A549 (cell line): ENCODE measurements around the gene RAB39B. TPM values are rescaled to one million over a fixed set of nuclear protein-coding genes. Genes with fewer than 3 reads are reported as not detected.
A peak's percentile ranks its signal among the peaks of the same experiment; 100 is the strongest.

Experiments
- ATAC-seq, 2 experiments: fragments of 200-7000 bp in 1 of 2; fragments of >200 bp in 1 of 2; cut with Nextera tagmentation in 1 of 2; cut with Tn5 transposase in 1 of 2; 3 replicates each; pipeline versions ENCODE4 v1.8.0 to v1.9.1; 2018 to 2020; ENCODE audit warnings: mild to moderate bottlenecking in 1 of 2, moderate library complexity in 1 of 2
- CTCF ChIA-PET: fragments of 300-600 bp; sonication (Branson Sonifier 250); formaldehyde crosslinking; extraction: SDS; loops from one replicate; lab custom pipeline; 2021; ENCODE audit warnings: antibody characterized with exemption, inconsistent platforms; lab: Yijun Ruan, JAX
- POLR2A ChIA-PET: fragments of 350-600 bp; formaldehyde crosslinking; extraction: SDS; loops from one replicate; lab custom pipeline; 2021; ENCODE audit warnings: antibody characterized with exemption, inconsistent platforms; lab: Yijun Ruan, JAX
- DNase-seq, 2 experiments: peaks; one replicate each; pipeline versions ENCODE4 v3.0.0 to v3.0.0-alpha.2; 2011 to 2016; ENCODE audit warnings: low read depth in 1 of 2, low spot score in 1 of 2
- FAIRE-seq: peaks from 2 replicates; lab custom pipeline; 2011; peaks lifted over from hg19 to GRCh38; lab: Jason Lieb, UNC
- H3K27ac ChIP-seq, 2 experiments: fragments of >200 bp; sonication (Bioruptor Twin); formaldehyde crosslinking; 3 replicates each; pipeline ENCODE4 v1.5.1; 2016 to 2017
- H3K4me1 ChIP-seq: fragments of >200 bp; sonication (Bioruptor Twin); formaldehyde crosslinking; 3 replicates; pipeline ENCODE4 v1.6.1; 2016
- H3K4me2 ChIP-seq: fragments of >200 bp; sonication (Bioruptor Twin); formaldehyde crosslinking; 3 replicates; pipeline ENCODE4 v1.6.1; 2016
- H3K4me3 ChIP-seq: fragments of >200 bp; sonication (Bioruptor Twin); formaldehyde crosslinking; 3 replicates; pipeline ENCODE4 v1.5.1; 2016
- H3K9me3 ChIP-seq: fragments of >200 bp; sonication (Bioruptor Twin); formaldehyde crosslinking; 3 replicates; pipeline ENCODE4 v1.6.1; 2016
- ATOH8 ChIP-seq: fragments of 250-450 bp; sonication (Bioruptor Pico); IDR thresholded peaks from 2 replicates; pipeline ENCODE4 v1.5.0; 2020; ENCODE audit warnings: low read depth, mild to moderate bottlenecking, moderate library complexity
- BCL3 ChIP-seq: fragments of >200 bp; sonication (Bioruptor Twin); formaldehyde crosslinking; IDR thresholded peaks from 3 replicates; pipeline ENCODE4 v1.6.1; 2016
- BHLHE40 ChIP-seq: IDR thresholded peaks from 2 replicates; pipeline ENCODE4 v1.6.1; 2012; ENCODE audit warnings: low read depth, low read length, inconsistent platforms
- CBX2 ChIP-seq: fragments of 200-600 bp; sonication (generic); IDR thresholded peaks from 2 replicates; pipeline ENCODE4 v1.6.1; 2016; ENCODE audit warnings: low read depth, mild to moderate bottlenecking, borderline replicate concordance
- CEBPB ChIP-seq, 2 experiments: fragments of >200 bp in 1 of 2; sonication (Bioruptor Twin) in 1 of 2; formaldehyde crosslinking in 1 of 2; IDR thresholded peaks; 2 replicates each; pipeline ENCODE4 v1.6.1; 2012 to 2016
- EP300 ChIP-seq, 2 experiments: fragments of >200 bp; sonication (Bioruptor Twin); formaldehyde crosslinking; IDR thresholded peaks; 2 replicates in 1 of 2; 3 replicates in 1 of 2; pipeline ENCODE4 v1.6.1; 2016 to 2017
- ESRRA ChIP-seq: fragments of 150-350 bp; IDR thresholded peaks from 2 replicates; pipeline ENCODE4 v1.6.1; 2014; ENCODE audit warnings: mild to moderate bottlenecking, low read length, borderline replicate concordance
- HDAC2 ChIP-seq: fragments of 200-600 bp; sonication (generic); IDR thresholded peaks from 2 replicates; pipeline ENCODE4 v1.6.1; 2016
- JUNB ChIP-seq: fragments of >200 bp; sonication (Bioruptor Twin); formaldehyde crosslinking; IDR thresholded peaks from 2 replicates; pipeline ENCODE4 v1.6.1; 2016
- MAFK ChIP-seq: fragments of 450-650 bp; IDR thresholded peaks from 2 replicates; pipeline ENCODE4 v1.6.1; 2014; ENCODE audit not compliant: partially characterized antibody
- MAX ChIP-seq: IDR thresholded peaks from 2 replicates; pipeline ENCODE4 v1.6.1; 2012
- MAZ ChIP-seq: fragments of 150-350 bp; IDR thresholded peaks from 2 replicates; pipeline ENCODE4 v1.6.1; 2014; ENCODE audit warnings: antibody characterized with exemption, low read depth, low read length, borderline replicate concordance
- MYC ChIP-seq: IDR thresholded peaks from 2 replicates; pipeline ENCODE4 v1.6.1; 2012; ENCODE audit warnings: mild to moderate bottlenecking, inconsistent platforms, low read length, improper control_type of control experiment, borderline replicate concordance
- NPAS2 ChIP-seq: fragments of 250-450 bp; sonication (Bioruptor Pico); IDR thresholded peaks from 2 replicates; pipeline ENCODE4 v1.8.0; 2022; ENCODE audit warnings: mild to moderate bottlenecking, moderate library complexity, borderline replicate concordance
- NR3C1 ChIP-seq: fragments of >200 bp; sonication (Bioruptor Twin); formaldehyde crosslinking; IDR thresholded peaks from 3 replicates; pipeline ENCODE4 v1.6.1; 2017
- RAD21 ChIP-seq, 2 experiments: fragments of >200 bp in 1 of 2; sonication (Bioruptor Twin) in 1 of 2; formaldehyde crosslinking in 1 of 2; IDR thresholded peaks in 1 of 2; conservative IDR thresholded peaks in 1 of 2; 2 replicates in 1 of 2; 3 replicates in 1 of 2; pipeline ENCODE4 v1.6.1; 2012 to 2018; ENCODE audit warnings: inconsistent platforms in 1 of 2
- RARB ChIP-seq: fragments of 250-450 bp; sonication (Bioruptor Pico); IDR thresholded peaks from 2 replicates; pipeline ENCODE4 v1.8.0; 2021; ENCODE audit warnings: mild to moderate bottlenecking, moderate library complexity
- RCOR1 ChIP-seq: fragments of 150-350 bp; IDR thresholded peaks from 2 replicates; pipeline ENCODE4 v1.6.1; 2014; ENCODE audit warnings: antibody characterized with exemption, low read length, low read depth
- RNF2 ChIP-seq: fragments of 200-600 bp; sonication (generic); IDR thresholded peaks from 2 replicates; pipeline ENCODE4 v1.6.1; 2016; ENCODE audit warnings: low read depth, mild to moderate bottlenecking, antibody characterized with exemption, moderate library complexity, borderline replicate concordance
- TFCP2L1 ChIP-seq: fragments of 250-450 bp; sonication (Bioruptor Pico); IDR thresholded peaks from 2 replicates; pipeline ENCODE4 v1.5.0; 2021; ENCODE audit warnings: mild to moderate bottlenecking
- TP53 ChIP-seq: fragments of 250-450 bp; sonication (Bioruptor Pico); IDR thresholded peaks from 2 replicates; pipeline ENCODE4 v1.5.0; 2021; ENCODE audit warnings: mild to moderate bottlenecking, moderate library complexity
- ZFP36 ChIP-seq: fragments of 450-650 bp; IDR thresholded peaks from 2 replicates; pipeline ENCODE4 v1.6.1; 2014; ENCODE audit warnings: borderline replicate concordance; ENCODE audit not compliant: partially characterized antibody
- WGBS: methylation state at CpG from one replicate; pipeline ENCODE4 v1.1.6; 2017; ENCODE audit errors: missing lambda C conversion rate; 5-methylcytosine and 5-hydroxymethylcytosine counted together
- polyA plus RNA-seq, 4 experiments: library from polyadenylated mRNA; depleted of rRNA in 3 of 4; stranded (reverse); fragments of >200 nt; fragmentation: RNase III in 1 of 4; extraction: RNeasy Plus Mini Kit Qiagen cat#74134 plus additional on column Dnase treatment in 1 of 4; gene quantifications; 2 replicates in 3 of 4; 3 replicates in 1 of 4; pipeline ENCODE4 v1.2.3, GENCODE V29; 2011 to 2017
- TF ChIP-seq, protein P1 (sequence below): fragments of >200 bp; sonication (Bioruptor Twin); formaldehyde crosslinking; IDR thresholded peaks from 3 replicates; pipeline ENCODE4 v1.5.1; 2016
- TF ChIP-seq, protein P2 (sequence below): fragments of 150-350 bp; IDR thresholded peaks from 2 replicates; pipeline ENCODE4 v1.6.1; 2014; ENCODE audit warnings: low read depth, mild to moderate bottlenecking, low read length

RAB39B gene
- polyA plus RNA-seq, 2 of the 4 experiments (the other 2 are of a cell fraction) = 0.57 to 4.4 TPM

- TF ChIP-seq MAX (no peak), MAFK (no peak), TP53 (CRISPR knock-in tag) (no peak), JUNB (no peak), ATOH8 (CRISPR knock-in tag) (no peak), RNF2 (no peak), HDAC2 (no peak), NR3C1 (no peak), NPAS2 (CRISPR knock-in tag) (no peak), BCL3 (no peak), CBX2 (no peak), BHLHE40 (no peak), RARB (CRISPR knock-in tag) (no peak), MYC (no peak), TFCP2L1 (no peak), CEBPB (IDR thresholded peaks at IDR 0.05) (no peak), RAD21 (conservative IDR thresholded peaks at IDR 0.05 in 1 of 2, IDR thresholded peaks at IDR 0.05 in 1 of 2) (no peak), ESRRA (no peak)
- TF ChIP-seq, protein P1, sequence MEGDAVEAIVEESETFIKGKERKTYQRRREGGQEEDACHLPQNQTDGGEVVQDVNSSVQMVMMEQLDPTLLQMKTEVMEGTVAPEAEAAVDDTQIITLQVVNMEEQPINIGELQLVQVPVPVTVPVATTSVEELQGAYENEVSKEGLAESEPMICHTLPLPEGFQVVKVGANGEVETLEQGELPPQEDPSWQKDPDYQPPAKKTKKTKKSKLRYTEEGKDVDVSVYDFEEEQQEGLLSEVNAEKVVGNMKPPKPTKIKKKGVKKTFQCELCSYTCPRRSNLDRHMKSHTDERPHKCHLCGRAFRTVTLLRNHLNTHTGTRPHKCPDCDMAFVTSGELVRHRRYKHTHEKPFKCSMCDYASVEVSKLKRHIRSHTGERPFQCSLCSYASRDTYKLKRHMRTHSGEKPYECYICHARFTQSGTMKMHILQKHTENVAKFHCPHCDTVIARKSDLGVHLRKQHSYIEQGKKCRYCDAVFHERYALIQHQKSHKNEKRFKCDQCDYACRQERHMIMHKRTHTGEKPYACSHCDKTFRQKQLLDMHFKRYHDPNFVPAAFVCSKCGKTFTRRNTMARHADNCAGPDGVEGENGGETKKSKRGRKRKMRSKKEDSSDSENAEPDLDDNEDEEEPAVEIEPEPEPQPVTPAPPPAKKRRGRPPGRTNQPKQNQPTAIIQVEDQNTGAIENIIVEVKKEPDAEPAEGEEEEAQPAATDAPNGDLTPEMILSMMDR = no peak
- TF ChIP-seq, protein P2, sequence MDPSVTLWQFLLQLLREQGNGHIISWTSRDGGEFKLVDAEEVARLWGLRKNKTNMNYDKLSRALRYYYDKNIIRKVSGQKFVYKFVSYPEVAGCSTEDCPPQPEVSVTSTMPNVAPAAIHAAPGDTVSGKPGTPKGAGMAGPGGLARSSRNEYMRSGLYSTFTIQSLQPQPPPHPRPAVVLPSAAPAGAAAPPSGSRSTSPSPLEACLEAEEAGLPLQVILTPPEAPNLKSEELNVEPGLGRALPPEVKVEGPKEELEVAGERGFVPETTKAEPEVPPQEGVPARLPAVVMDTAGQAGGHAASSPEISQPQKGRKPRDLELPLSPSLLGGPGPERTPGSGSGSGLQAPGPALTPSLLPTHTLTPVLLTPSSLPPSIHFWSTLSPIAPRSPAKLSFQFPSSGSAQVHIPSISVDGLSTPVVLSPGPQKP = no peak
- Histone ChIP-seq H3K9me3 (no peaks in the 10 kb centered on the region), H3K4me1 (no peaks in the 10 kb centered on the region), H3K4me2 (no peak overlapping the region), H3K27ac (no peak overlapping the region), H3K4me3 (no peak overlapping the region)
- WGBS = 86% methylated on average over 1 of the region's 1 CpG
- ATAC-seq = no peak
- ChIA-PET POLR2A (no interaction called here), CTCF (interaction anchor here (0.6 kb wide), 1 partner anchor 265 kb away, joined by 3 read pairs; no protein-coding TSS in a partner anchor)
- FAIRE-seq = peak; percentile 46
- no peak for DNase-seq
Measured at GRCh38 chrX:155246748-155247147, 17.5 kb downstream of the RAB39B start.

DNA sequence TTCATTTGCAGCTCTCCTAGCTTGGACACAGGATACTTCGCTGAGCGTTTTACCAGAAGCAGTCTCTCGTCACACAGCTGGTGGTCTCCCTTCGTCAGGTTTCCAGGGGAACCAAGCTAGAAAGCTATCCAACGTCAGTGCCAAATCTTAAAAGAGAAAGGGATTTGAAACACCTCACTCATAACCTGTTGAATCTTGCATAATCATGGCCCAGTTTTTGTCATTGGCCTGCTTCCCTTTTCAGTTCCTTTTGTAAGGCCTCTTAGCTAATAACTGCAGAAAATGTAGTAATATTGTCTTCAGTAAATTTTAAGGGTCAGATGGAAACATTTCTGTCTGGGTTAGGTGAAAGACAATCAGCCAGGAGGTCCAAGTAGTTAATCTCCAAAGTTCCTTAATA is 22.0 kb downstream of the RAB39B start:
- Histone ChIP-seq H3K27ac (no peak overlapping the region), H3K4me1 (peaks cover 11% of the 10 kb centered on the region; the same call in 2 of the 3 replicates), H3K4me3 (no peak overlapping the region), H3K4me2 (no peak overlapping the region), H3K9me3 (no peaks in the 10 kb centered on the region)
- no peak for DNase-seq
- no peak for FAIRE-seq
- TF ChIP-seq CEBPB (IDR thresholded peaks at IDR 0.05) (no peak), EP300 (IDR thresholded peaks at IDR 0.05) (no peak), MAZ (no peak), TP53 (CRISPR knock-in tag) (no peak), RCOR1 (no peak), ZFP36 (no peak)
- ChIA-PET CTCF (interaction anchor here (1.6 kb wide), 1 partner anchor 16 kb away, joined by 3 read pairs; no protein-coding TSS in a partner anchor), POLR2A (no interaction called here)
- ATAC-seq = no peak
- 92% methylated on average over 5 of the region's 5 CpGs for WGBS
